Astrocyte of the cerebellum (primary cell): ENCODE data around the gene HMG20A.

ENCODE experiments used
- DNase-seq: peaks from one replicate; pipeline ENCODE4 v3.0.0-alpha.2; 2011; ENCODE audit warnings: low read depth
- H3K4me3 ChIP-seq: 2 replicates; pipeline ENCODE4 v1.5.1; 2011; ENCODE audit warnings: mild to moderate bottlenecking, low read depth, low read length, moderate library complexity
- in situ Hi-C: cut with HindIII; loops from 2 replicates; pipeline ENCODE4 v1.10.0; 2017; ENCODE audit warnings: low sequenced_read_pairs
- TF ChIP-seq, protein P1 (sequence below): IDR thresholded peaks from 2 replicates; pipeline ENCODE4 v1.5.1; 2012; ENCODE audit warnings: low read length, low read depth, moderate library complexity, mild to moderate bottlenecking; ENCODE audit errors: missing control alignments

Gene HMG20A

DNA sequence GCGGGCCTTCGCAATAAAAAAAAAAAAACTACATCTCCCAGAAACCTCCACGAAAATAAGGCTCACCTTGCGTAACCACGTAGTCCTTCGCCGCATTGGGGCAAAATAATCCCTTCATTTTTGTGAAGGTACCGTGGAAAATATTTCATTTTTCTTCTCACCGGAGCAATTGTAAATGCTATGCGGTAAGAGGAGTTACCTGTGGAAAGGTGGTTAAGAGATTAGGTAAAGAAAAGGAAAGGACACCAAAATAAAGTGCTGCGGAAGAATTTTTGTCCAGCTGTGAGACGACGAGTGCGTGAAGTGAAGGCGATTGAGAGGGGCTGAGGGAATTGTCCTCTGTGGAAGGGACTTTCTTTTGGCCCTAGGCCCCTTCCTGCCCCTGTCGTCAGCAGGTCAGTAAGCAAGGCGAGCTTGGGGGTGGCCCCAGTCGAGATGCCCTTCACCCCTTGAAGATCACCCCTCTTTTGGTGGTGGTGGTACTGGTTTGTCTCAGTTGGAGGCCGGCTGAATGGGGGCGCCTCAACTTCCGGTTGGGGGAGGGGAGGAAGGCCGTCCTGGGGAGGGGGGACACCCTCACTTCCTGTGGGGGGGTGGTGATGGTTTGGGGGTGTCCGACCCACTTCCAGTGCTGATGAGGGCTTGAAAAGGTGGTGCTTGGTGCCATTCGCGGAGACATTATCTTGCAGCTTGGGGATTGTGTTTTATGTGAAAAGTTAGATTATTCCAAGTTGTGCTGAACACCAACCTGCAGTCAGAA lies at the start of gene HMG20A:
HMG20A (plus strand) TSS at position 279 of the 760 bp plus-strand sequence. CDS start 37,520 bp downstream, outside the sequence.
- in situ Hi-C loops, result loop anchor here (5.0 to 10.0 kb wide), 2 partner anchors 57 to 104 kb away; no protein-coding TSS in a partner anchor
- peak within 1 kb of the TSS; percentile 88 for H3K4me3 ChIP-seq
- peak; percentile 62 for DNase-seq
- TF ChIP-seq, protein P1, sequence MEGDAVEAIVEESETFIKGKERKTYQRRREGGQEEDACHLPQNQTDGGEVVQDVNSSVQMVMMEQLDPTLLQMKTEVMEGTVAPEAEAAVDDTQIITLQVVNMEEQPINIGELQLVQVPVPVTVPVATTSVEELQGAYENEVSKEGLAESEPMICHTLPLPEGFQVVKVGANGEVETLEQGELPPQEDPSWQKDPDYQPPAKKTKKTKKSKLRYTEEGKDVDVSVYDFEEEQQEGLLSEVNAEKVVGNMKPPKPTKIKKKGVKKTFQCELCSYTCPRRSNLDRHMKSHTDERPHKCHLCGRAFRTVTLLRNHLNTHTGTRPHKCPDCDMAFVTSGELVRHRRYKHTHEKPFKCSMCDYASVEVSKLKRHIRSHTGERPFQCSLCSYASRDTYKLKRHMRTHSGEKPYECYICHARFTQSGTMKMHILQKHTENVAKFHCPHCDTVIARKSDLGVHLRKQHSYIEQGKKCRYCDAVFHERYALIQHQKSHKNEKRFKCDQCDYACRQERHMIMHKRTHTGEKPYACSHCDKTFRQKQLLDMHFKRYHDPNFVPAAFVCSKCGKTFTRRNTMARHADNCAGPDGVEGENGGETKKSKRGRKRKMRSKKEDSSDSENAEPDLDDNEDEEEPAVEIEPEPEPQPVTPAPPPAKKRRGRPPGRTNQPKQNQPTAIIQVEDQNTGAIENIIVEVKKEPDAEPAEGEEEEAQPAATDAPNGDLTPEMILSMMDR, result no peak

DNA sequence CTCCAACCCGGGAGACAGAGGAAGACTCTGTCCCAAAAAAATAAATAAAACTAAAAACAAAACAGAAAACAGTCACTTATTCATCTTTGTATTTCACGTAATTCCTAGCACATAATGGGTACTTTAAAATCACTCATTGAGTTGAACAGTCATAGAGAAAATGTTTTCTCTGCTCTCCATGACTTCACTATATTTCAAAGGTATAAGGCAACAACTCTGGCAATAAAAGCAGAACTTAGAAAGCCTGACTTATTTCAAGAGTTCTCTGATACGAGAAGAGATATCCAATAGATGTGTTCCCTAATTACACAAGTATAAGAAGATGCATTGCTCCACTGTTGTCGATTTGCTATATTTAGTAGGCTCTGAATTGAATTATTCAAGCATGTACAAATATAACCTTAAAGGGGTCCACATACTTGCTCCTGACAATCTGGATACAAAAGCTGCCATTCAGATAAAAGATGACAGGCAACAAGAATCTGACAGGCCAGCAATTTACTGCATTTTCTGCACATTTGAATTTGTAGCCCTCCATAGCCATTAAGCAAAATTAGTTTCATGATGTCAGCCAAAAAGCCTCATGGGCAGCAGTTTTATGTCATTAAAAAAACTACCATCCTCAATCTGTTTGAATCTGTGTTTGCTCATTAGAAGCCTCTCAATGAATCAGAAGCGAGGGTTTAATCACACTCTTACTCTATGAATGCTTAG lies 48.7 kb upstream of the HMG20A start:
- H3K4me3 ChIP-seq, result no peak overlapping the region
- in situ Hi-C loops, result no loop called here
- no peak for DNase-seq
- TF ChIP-seq, protein P1, result no peak

DNA sequence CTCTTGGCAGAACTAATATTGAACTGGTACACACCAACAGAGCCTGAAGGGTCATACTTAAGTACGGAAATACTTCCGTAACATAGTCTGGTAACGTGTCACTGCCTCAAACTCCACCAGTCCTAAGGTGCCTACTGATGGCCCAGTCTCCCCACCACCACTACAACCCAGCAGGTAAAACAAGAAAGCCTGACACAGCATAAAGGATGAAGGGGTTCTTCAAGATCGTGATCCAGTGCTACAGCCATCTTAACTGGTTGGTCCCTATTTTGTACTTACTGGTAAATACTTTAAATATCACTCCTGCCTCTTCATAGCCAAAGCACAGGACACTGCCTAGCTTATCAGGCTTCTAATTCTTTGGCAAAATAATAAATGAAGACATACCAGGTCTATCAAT lies 47.2 kb upstream of the HMG20A start:
- TF ChIP-seq, protein P1, result no peak
- no peak for DNase-seq
- in situ Hi-C loops, result no loop called here
- no peak overlapping the region for H3K4me3 ChIP-seq

DNA sequence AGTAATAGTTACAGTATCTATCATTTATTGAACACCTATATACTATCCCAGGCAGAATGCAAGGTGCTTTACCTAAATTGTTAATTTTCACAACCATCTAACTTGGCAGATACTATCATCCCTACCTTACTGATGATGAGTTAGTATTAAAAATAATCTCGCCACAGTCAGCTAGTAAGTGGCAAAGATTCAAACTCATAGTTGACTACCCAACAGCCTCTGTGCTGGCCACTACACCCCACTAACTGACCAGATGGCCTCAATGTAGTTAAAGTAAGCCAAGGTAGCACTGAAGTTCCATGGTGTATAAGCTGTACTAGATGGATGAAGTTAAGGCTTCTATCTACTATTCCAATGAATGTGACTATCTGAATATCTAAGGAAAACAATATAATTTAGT lies 45.6 kb upstream of the HMG20A start:
- H3K4me3 ChIP-seq, result no peak overlapping the region
- in situ Hi-C loops, result no loop called here
- DNase-seq, result no peak
- TF ChIP-seq, protein P1, result no peak

DNA sequence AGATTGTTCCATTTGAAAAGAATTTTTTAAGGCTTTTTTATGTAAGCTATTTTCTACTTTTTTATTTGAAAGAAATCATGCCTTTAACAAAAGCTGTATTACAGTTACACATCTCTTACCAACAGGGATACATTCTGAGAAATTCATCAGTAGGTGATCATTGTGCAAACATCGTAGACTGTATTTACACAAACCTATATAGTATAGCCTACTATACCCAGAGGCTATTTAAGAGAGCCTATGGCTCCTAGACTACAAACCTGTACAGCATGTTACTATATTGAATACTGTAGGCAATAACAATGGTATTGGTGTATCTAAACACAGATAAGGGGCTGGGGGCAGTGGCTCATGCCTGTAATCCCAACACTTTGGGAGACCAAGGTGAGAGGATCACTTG lies 43.9 kb upstream of the HMG20A start:
- H3K4me3 ChIP-seq, result no peak overlapping the region
- TF ChIP-seq, protein P1, result no peak
- in situ Hi-C loops, result no loop called here
- no peak for DNase-seq

DNA sequence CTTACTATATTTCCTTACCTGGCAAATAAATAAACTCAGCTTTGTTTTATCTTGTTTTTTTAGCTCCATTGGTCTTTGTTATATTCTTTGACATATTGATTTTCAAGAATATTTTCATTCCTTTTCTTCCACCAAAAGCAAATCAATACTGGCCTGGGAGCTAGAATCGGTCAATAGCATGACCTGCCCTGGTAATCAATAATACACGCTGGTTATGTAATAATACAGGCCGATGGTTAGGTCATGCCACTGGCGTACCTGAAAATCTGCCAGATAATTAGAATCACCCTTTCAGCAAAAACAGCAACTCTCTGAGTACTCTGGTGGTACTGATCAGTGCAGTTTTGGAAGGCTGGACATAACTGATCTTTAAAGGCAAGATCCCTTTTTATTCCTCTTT lies 40.7 kb upstream of the HMG20A start:
- no peak for DNase-seq
- in situ Hi-C loops, result no loop called here
- TF ChIP-seq, protein P1, result no peak
- no peak overlapping the region for H3K4me3 ChIP-seq
